Astrocyte (in vitro differentiated cells and primary cell): ENCODE results near the gene DPF3.

Experiments used
- CTCF ChIP-seq: IDR thresholded peaks from 2 replicates; pipeline ENCODE4 v1.5.1; 2011; ENCODE audit warnings: low read depth, mild to moderate bottlenecking, inconsistent platforms, low read length, moderate library complexity; ENCODE audit not compliant: insufficient read depth
- EZH2 ChIP-seq: IDR thresholded peaks from 2 replicates; pipeline ENCODE4 v1.6.1; 2012; ENCODE audit warnings: mild to moderate bottlenecking, low read length, inconsistent platforms; ENCODE audit not compliant: insufficient read depth

GRCh38 chr14:72614365-72614764, 279.5 kb downstream of the DPF3 start:
- TF ChIP-seq CTCF, result no peak
- TF ChIP-seq EZH2, result no peak
